Glutamatergic neuron (in vitro differentiated cells): ENCODE results near the gene DGKZ. TPM values are rescaled to one million over a fixed set of nuclear protein-coding genes. Genes with fewer than 3 reads are reported as not detected.
"Not testable (repeated sequence)": the region's sequence is repeated elsewhere in the genome, so short reads cannot be mapped to it uniquely, and the experiment has no call there.

Source experiments
- DNase-seq: peaks from one replicate; pipeline ENCODE4 v3.0.0; 2022
- H3K27ac Mint-ChIP-seq: one replicate; pipeline ENCODE4 v1.8.0; 2020; ENCODE audit warnings: mild to moderate bottlenecking, mixed read lengths, inconsistent platforms; ENCODE audit not compliant: unreplicated experiment
- H3K27me3 Mint-ChIP-seq: one replicate; pipeline ENCODE4 v1.8.0; 2020; ENCODE audit warnings: mild to moderate bottlenecking, moderate library complexity, mixed read lengths, inconsistent platforms; ENCODE audit not compliant: unreplicated experiment
- H3K36me3 Mint-ChIP-seq: one replicate; pipeline ENCODE4 v1.8.0; 2020; ENCODE audit warnings: mild to moderate bottlenecking, mixed read lengths, inconsistent platforms; ENCODE audit not compliant: unreplicated experiment
- H3K4me1 Mint-ChIP-seq: one replicate; pipeline ENCODE4 v1.8.0; 2020; ENCODE audit warnings: mild to moderate bottlenecking, low read depth, mixed read lengths, inconsistent platforms; ENCODE audit not compliant: unreplicated experiment
- H3K4me3 Mint-ChIP-seq: one replicate; pipeline ENCODE4 v1.8.0; 2020; ENCODE audit warnings: mild to moderate bottlenecking, mixed read lengths, inconsistent platforms; ENCODE audit not compliant: unreplicated experiment
- H3K9me3 Mint-ChIP-seq: one replicate; pipeline ENCODE4 v1.8.0; 2020; ENCODE audit warnings: mild to moderate bottlenecking, moderate library complexity, mixed read lengths, inconsistent platforms; ENCODE audit not compliant: unreplicated experiment
- total RNA-seq: library from RNA; stranded (reverse); fragmentation: NEBNext Ultra II Directional; extraction: Animal tissue kit (Norgen Biotek cat#: 25700); gene quantifications from one replicate; pipeline ENCODE4 v1.2.1, GENCODE V29; 2021; ENCODE audit not compliant: unreplicated experiment
- TF ChIP-seq, protein P1 (sequence below): fragments of 200-600 bp; sonication (generic); IDR thresholded peaks from one replicate; pipeline ENCODE4 v1.5.0; 2021; ENCODE audit not compliant: partially characterized antibody, unreplicated experiment

DGKZ gene
- total RNA-seq, 1 donor from 2014 or later = 60.9 TPM

GRCh38 chr11:46378811-46379481 is 31.7 kb downstream of the DGKZ start:
- DNase-seq = peak; percentile 42
- peak overlapping the region; percentile 82 for H3K4me3 Mint-ChIP-seq
- H3K27ac Mint-ChIP-seq = peak overlapping the region; percentile 95

DNA sequence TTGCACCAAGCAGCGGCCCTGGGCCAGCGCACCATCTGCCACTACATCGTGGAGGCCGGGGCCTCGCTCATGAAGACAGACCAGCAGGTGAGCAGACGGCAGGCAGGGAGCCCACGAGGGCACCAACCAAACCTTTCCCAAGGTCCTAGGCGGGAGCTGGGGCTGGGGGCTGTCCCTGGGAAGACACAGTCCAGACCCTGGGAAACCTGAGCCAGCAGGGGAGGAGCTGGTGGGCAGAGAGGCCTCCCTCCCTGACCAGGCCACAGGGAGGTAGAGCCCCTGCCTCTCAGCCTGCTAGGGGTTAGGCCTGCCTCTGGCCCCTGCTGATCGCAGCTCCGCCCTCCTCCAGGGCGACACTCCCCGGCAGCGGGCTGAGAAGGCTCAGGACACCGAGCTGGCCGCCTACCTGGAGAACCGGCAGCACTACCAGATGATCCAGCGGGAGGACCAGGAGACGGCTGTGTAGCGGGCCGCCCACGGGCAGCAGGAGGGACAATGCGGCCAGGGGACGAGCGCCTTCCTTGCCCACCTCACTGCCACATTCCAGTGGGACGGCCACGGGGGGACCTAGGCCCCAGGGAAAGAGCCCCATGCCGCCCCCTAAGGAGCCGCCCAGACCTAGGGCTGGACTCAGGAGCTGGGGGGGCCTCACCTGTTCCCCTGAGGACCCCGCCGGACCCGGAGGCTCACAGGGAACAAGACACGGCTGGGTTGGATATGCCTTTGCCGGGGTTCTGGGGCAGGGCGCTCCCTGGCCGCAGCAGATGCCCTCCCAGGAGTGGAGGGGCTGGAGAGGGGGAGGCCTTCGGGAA is 32.4 kb downstream of the DGKZ start:
- not testable (repeated sequence) for H3K27me3 Mint-ChIP-seq, H3K36me3 Mint-ChIP-seq
- peak overlapping the region; percentile 95 for H3K27ac Mint-ChIP-seq
- DNase-seq = peak; percentile 85
- H3K4me3 Mint-ChIP-seq = peak overlapping the region; percentile 82
- H3K4me1 Mint-ChIP-seq = peaks cover 15% of the 10 kb centered on the region
- peaks cover 12% of the 10 kb centered on the region for H3K9me3 Mint-ChIP-seq

More at GRCh38 chr11:46378811-46379481, 31.7 kb downstream of the DGKZ start:
- H3K4me1 Mint-ChIP-seq = peaks cover 14% of the 10 kb centered on the region
- no peaks in the 10 kb centered on the region for H3K36me3 Mint-ChIP-seq
- TF ChIP-seq, protein P1, sequence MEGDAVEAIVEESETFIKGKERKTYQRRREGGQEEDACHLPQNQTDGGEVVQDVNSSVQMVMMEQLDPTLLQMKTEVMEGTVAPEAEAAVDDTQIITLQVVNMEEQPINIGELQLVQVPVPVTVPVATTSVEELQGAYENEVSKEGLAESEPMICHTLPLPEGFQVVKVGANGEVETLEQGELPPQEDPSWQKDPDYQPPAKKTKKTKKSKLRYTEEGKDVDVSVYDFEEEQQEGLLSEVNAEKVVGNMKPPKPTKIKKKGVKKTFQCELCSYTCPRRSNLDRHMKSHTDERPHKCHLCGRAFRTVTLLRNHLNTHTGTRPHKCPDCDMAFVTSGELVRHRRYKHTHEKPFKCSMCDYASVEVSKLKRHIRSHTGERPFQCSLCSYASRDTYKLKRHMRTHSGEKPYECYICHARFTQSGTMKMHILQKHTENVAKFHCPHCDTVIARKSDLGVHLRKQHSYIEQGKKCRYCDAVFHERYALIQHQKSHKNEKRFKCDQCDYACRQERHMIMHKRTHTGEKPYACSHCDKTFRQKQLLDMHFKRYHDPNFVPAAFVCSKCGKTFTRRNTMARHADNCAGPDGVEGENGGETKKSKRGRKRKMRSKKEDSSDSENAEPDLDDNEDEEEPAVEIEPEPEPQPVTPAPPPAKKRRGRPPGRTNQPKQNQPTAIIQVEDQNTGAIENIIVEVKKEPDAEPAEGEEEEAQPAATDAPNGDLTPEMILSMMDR = no peak
- H3K9me3 Mint-ChIP-seq = peaks cover 14% of the 10 kb centered on the region
- H3K27me3 Mint-ChIP-seq = peaks cover 8% of the 10 kb centered on the region

DNA sequence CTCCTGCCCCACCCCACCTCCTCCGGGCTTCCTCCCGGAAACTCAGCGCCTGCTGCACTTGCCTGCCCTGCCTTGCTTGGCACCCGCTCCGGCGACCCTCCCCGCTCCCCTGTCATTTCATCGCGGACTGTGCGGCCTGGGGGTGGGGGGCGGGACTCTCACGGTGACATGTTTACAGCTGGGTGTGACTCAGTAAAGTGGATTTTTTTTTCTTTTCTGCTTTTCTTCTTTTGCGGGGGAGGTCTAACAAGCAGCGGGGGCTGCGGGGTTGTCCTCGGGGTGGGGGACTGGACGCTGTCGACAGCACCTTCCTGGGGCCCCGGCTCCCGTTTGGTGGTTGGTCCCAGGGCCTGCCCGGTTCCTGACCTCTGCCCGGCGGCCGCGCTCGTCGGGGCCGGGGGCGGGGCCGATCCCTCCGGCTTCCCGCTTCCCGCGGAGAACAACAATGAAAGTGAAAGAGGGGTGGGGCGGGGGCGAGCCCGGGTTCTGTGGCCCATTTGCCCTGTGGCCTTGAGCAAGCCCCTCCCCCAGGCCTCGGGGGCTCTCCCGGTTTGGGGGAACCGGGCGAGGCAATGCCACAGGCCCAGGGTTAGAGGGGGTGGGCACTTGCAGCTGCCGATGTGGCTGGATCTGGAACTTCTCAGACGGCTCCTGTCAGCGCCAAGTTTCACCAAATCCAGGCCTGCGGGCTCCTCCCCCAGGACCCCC is 33.2 kb downstream of the DGKZ start:
- TF ChIP-seq, protein P1 = no peak
- Mint-ChIP-seq H3K9me3 (peaks cover 15% of the 10 kb centered on the region), H3K27me3 (peaks cover 9% of the 10 kb centered on the region), H3K4me3 (peak overlapping the region; percentile 84), H3K36me3 (no peaks in the 10 kb centered on the region), H3K27ac (peak overlapping the region; percentile 85), H3K4me1 (peaks cover 19% of the 10 kb centered on the region)
- peak; percentile 75 for DNase-seq

GRCh38 chr11:46381048-46381818 is 34.0 kb downstream of the DGKZ start, which contains the start of gene MDK:
Gene MDK (plus strand): TSS chr11:46381669. CDS start chr11:46382058, 389 bp downstream.
- Mint-ChIP-seq H3K27ac (peak within 1 kb of the TSS; percentile 64), H3K36me3 (peaks cover 5% of the 10 kb centered on the region), H3K4me3 (peak within 1 kb of the TSS; percentile 85), H3K27me3 (peaks cover 11% of the 10 kb centered on the region), H3K9me3 (peaks cover 22% of the 10 kb centered on the region), H3K4me1 (peaks cover 19% of the 10 kb centered on the region)
- peak; percentile 83 for DNase-seq
- TF ChIP-seq, protein P1 = no peak
